GM19238 (cell line): ENCODE measurements around the gene PYGL.
"Not testable (repeated sequence)": the region's sequence is repeated elsewhere in the genome, so short reads cannot be mapped to it uniquely, and the experiment has no call there.

Experiments used
- DNase-seq: peaks from one replicate; pipeline ENCODE4 v3.0.0; 2011; ENCODE audit warnings: low spot score; ENCODE audit not compliant: insufficient read length

PYGL gene

GRCh38 chr14:50943943-50944646, at the start of gene PYGL:
TSS of gene PYGL (minus strand) at chr14:50944483. CDS start at chr14:50944403, 80 bp downstream.
- peak; percentile 23 for DNase-seq

DNA sequence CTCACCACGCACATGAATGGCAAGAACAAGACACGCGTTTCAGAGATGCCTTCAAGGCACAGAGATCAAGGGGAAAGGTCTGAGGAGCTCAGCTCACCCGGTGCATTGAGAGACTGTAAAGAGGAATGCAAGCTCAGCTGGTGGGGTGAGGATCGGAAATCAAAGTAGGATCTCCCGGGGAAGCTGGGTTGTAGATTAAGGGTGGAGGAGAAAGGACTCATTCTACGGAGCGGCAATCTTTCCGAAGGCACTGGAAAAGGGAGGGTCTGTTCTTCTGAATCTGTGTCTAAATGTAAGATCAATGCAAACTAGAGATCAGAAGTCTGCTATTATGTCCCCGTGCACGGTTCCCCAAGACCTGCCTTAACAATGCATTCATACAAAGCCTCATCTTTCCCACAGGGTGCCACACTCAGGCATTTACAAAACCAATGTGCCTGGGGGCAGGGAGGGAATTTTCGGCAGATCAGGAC, 41.6 kb upstream of the PYGL start:
- no peak for DNase-seq

GRCh38 chr14:50985124-50985858, 41.0 kb upstream of the PYGL start:
- DNase-seq, result no peak

GRCh38 chr14:50984036-50984710, 39.9 kb upstream of the PYGL start:
- no peak for DNase-seq

GRCh38 chr14:50979941-50980850, 35.9 kb upstream of the PYGL start:
- DNase-seq, result no peak

- peak; percentile 31 for DNase-seq
Measured at GRCh38 chr14:50978888-50979287, 34.6 kb upstream of the PYGL start.

DNA sequence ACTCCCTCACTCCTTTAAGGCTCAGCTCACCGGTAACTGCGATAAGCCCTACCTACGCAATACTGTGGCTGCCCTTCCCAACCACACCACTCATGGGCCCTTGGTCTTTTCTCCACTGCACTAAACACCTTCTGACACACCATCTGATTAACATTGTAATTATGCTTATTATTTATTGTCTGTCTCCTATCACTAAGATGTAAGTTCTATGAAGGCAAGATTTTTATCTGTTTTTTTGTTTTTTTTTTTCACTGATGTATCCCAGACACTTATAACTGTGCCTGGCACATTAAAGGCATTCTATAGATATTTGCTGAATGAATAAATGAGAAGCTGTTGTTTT, 34.2 kb upstream of the PYGL start:
- DNase-seq, result no peak

GRCh38 chr14:50977863-50978528, 33.7 kb upstream of the PYGL start:
- peak; percentile 21 for DNase-seq

GRCh38 chr14:50974118-50974517, 29.8 kb upstream of the PYGL start:
- no peak for DNase-seq

DNA sequence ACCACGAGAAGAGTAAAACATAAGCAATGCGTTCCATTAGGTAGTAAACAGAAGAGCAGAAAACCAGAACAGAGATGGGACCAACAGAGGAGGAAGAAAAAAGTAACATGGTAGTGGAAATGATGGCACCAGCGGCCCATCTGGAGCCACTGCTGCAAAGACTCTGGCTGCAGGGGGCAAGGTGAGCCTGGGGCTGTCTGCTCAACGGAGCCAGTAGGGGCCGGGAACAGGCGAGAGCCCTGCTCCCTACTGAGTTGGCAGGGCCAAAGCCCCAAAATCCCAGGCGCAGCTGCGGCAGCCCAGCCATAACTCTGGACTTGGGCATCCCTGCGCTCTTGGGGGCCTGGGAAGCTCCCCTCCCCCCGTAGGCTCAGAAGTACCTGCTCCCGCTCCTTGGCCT, 28.5 kb upstream of the PYGL start:
- DNase-seq, result no peak

DNA sequence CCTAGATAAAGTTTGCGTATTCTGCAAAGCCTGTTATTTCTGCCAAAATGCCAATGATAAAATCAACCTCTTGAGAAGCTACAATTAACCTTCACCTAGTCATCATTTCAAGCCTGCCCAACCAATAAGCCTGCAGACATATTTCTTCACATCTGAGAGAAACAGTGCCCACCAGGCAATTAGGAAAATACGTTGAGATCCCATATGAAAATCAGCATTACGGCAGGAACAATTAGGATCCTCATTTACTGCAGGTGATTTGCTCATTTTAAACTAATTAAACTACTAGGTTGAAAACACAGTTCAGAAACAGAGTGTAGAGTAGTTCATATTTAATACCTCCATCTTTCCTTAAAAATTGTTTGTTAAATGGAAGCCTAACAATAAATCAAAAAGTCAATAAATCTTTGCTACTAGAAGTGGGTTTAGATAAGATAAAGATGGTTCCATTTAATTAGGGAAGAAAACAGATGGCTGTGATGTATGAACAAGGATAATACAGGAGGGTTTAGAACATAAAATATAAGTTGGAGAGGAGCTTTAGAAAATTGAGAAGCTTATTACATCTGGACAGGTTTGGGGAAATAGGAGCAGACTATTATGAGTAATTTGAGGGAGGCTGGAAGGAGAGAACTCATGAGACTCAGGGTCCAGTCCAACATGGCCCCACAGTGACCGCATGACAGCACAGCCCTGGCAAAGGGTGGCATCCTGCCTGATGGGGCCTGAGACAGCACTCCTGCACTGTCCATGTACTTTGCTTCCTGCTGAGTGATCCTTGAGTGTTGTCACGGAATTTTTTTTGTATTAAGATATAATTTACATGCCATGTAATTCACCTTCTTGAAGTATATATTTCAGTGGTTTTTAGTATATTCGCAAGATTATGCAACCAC, 26.9 kb upstream of the PYGL start:
- no peak for DNase-seq

- DNase-seq, result no peak
Measured at GRCh38 chr14:50967790-50968189, 23.5 kb upstream of the PYGL start.

- DNase-seq, result no peak
Measured at GRCh38 chr14:50967103-50967502, 22.8 kb upstream of the PYGL start.

DNA sequence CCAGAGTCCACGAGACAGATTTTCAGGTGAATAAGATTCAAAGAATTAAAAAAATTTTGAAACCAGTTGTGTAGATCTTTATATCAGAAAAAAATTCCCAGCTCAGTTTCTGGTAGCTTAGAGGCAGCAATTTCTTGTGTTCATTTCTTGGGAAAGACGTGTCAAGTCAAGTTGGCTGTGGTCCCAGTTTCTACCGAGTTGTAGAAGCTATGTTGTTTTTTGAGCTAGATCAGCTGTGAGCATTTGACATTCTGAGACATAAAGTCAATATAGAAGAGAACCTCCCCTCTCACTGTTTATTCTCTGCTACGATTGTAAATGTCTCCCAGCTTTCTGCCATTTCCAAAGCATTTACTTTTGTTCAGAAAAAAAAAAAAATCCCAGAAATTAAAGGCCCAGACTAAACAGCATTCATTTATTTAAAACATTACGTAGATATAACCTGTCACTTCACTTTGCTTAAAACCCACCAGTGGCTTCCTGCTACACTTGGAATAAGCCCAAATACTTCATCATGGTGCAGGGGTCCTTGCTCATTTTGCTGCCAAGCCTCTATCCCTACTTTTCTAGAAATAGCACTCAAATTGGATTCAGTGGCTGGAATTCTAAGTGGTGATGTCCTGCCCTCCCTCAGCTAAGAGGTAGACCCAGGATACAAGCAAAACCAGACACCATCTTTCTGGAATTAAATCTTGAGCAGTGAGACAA, 20.6 kb upstream of the PYGL start:
- no peak for DNase-seq

DNA sequence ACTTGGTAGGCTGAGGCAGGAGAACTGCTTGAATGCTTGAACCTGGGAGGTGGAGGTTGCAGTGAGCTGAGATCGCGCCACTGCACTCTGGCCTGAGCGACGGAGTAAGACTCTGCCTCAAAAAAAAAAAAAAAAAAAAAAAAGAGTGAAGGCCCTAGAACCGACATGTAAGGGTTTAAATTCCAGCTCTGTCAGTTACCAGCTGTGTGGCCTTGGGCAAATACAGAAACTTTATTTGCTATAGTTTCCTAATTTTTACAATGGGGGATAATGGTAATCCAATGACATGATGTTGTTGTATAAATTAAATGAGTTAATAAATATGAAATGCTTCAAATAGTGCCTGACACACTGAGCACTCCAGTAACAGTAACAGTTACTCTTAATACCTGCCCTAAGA, 19.6 kb upstream of the PYGL start:
- DNase-seq, result no peak

DNA sequence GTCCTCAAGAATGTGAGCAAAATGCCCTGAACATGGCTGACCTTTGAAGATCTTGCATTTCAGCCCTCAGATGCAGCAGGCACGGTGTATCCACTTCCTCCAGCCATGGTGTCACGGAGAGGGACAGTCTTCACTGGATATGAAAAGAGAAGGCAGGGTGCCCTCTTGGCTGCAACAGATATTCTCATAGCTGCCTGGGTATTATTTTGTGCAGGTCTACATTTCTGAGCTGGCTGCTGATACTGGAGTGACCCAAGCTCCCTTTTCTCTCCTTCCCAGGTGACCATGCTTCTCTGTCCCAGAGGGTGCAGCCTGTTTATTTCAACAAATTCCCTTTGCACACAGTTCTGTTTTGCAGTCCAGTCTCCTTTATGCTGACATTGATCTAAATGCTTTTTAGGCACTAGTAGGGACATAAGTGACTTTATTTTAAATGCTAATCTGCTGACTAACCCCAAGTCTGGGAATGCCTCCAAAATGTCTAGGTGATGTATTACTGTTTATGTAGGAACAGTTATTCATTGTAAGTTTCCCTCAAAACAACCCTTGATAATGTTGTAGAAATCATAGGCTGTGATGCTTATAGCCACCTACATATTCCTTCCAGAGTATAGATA, 17.4 kb upstream of the PYGL start:
- no peak for DNase-seq

- DNase-seq, result no peak
Measured at GRCh38 chr14:50957296-50957695, 13.0 kb upstream of the PYGL start.

- DNase-seq, result not testable (repeated sequence)
Measured at GRCh38 chr14:50956421-50956820, 12.1 kb upstream of the PYGL start.
